NCI-H1694 treated with DMSO at 0.1 percent for 48 hours (cell line): ENCODE data around the gene SPO11.

Experiments used
- DNase-seq: peaks from one replicate; lab custom pipeline; 2025; lab: John Stamatoyannopoulos, UW

The SPO11 gene

GRCh38 chr20:57391439-57392301 is 62.1 kb downstream of the SPO11 start:
- DNase-seq: no peak

- DNase-seq: no peak
Observed at GRCh38 chr20:57392512-57393271, 63.1 kb downstream of the SPO11 start.
